Mesendoderm (in vitro differentiated cells): ENCODE results near the gene LGALS8.

Experiments
- DNase-seq: peaks from one replicate; pipeline ENCODE4 v3.0.0; 2013
- H2AK5ac ChIP-seq: 2 replicates; pipeline ENCODE4 v1.6.1; 2013; ENCODE audit warnings: low read length, inconsistent platforms
- H2BK120ac ChIP-seq: 2 replicates; pipeline ENCODE4 v1.6.1; 2013; ENCODE audit warnings: low read depth, mild to moderate bottlenecking, low read length, moderate library complexity, mixed read lengths
- H2BK15ac ChIP-seq: replicated peaks from 2 replicates; pipeline ENCODE4 v1.6.1; 2013; ENCODE audit warnings: low read depth, mild to moderate bottlenecking, moderate library complexity
- H2BK5ac ChIP-seq: 2 replicates; pipeline ENCODE4 v1.6.1; 2013; ENCODE audit warnings: low read length, inconsistent platforms
- H3K18ac ChIP-seq: 2 replicates; pipeline ENCODE4 v1.6.1; 2013; ENCODE audit warnings: mild to moderate bottlenecking, low read length, mixed read lengths
- H3K23ac ChIP-seq: one replicate; pipeline ENCODE4 v1.6.1; 2013; ENCODE audit warnings: low read length
- H3K27ac ChIP-seq: 2 replicates; pipeline ENCODE4 v1.5.1; 2013; ENCODE audit warnings: low read depth, mild to moderate bottlenecking, inconsistent platforms, low read length, moderate library complexity
- H3K27me3 ChIP-seq: 2 replicates; pipeline ENCODE4 v1.6.1; 2013; ENCODE audit warnings: low read length, control low read depth, mild to moderate bottlenecking, inconsistent platforms; ENCODE audit not compliant: insufficient read depth, poor library complexity
- H3K36me3 ChIP-seq: 2 replicates; pipeline ENCODE4 v1.6.1; 2013; ENCODE audit warnings: low read length, inconsistent platforms; ENCODE audit not compliant: control insufficient read depth, insufficient read depth
- H3K4ac ChIP-seq: one replicate; pipeline ENCODE4 v1.6.1; 2013; ENCODE audit warnings: low read depth, mild to moderate bottlenecking, low read length, moderate library complexity
- H3K4me1 ChIP-seq: 2 replicates; pipeline ENCODE4 v1.6.1; 2013; ENCODE audit warnings: low read depth, low read length, inconsistent platforms; ENCODE audit not compliant: control insufficient read depth
- H3K4me2 ChIP-seq: 2 replicates; pipeline ENCODE4 v1.6.1; 2013; ENCODE audit warnings: low read length
- H3K4me3 ChIP-seq: 2 replicates; pipeline ENCODE4 v1.5.1; 2013; ENCODE audit warnings: mild to moderate bottlenecking, low read length
- H3K56ac ChIP-seq: one replicate; pipeline ENCODE4 v1.6.1; 2013; ENCODE audit warnings: low read length
- H3K79me1 ChIP-seq: 2 replicates; pipeline ENCODE4 v1.6.1; 2013; ENCODE audit warnings: low read length, inconsistent platforms
- H3K79me2 ChIP-seq: 2 replicates; pipeline ENCODE4 v1.6.1; 2013; ENCODE audit warnings: mild to moderate bottlenecking, low read length; ENCODE audit not compliant: control insufficient read depth, insufficient read depth
- H3K9ac ChIP-seq: 2 replicates; pipeline ENCODE4 v1.6.1; 2013; ENCODE audit warnings: low read length, inconsistent platforms
- H4K5ac ChIP-seq: one replicate; pipeline ENCODE4 v1.6.1; 2013; ENCODE audit warnings: low read length
- H4K8ac ChIP-seq: one replicate; pipeline ENCODE4 v1.6.1; 2013; ENCODE audit warnings: low read depth, mild to moderate bottlenecking, control low read depth, low read length, moderate library complexity
- WGBS: extraction: QIAGEN DNeasy Blood & Tissue Kit; methylation state at CpG from one replicate; pipeline ENCODE4 v1.1.7; 2013; ENCODE audit warnings: low lambda C conversion rate, missing lambda C conversion rate; ENCODE audit not compliant: insufficient coverage; ENCODE audit errors: extremely low coverage; 5-methylcytosine and 5-hydroxymethylcytosine counted together

Gene LGALS8

DNA sequence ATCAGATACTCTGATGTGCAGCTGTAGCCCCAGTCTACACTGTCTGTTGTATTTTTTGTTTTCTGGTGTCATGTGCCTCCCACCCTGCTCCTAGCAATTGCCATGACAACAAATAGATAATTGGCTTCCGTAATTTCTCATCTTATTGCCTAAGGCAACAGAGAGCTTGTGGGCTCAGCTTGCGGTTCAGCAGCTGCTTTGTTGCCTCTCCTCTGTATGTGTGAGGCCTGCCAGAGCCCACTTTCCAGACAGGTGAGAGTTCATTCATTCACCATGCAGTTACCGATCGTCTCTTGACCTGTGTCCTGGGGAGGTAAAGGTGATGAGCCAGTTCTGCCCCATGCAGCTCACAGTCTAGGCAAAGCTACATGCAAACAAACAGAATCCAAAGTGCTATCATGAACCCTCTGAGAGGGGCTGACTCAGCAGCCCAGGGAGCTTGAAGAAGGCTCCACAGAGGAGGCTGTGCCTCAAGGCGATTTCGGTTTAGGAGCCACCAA, 11.9 kb downstream of the LGALS8 start:
- H4K8ac ChIP-seq = no peak overlapping the region
- no peaks in the 10 kb centered on the region for H3K36me3 ChIP-seq
- peak; percentile 27 for DNase-seq
- no peak overlapping the region for H3K23ac ChIP-seq
- no peak overlapping the region for H2BK15ac ChIP-seq
- H3K9ac ChIP-seq = no peak overlapping the region
- no peak overlapping the region for H3K27ac ChIP-seq
- no peaks in the 10 kb centered on the region for H3K79me1 ChIP-seq
- no peak overlapping the region for H3K18ac ChIP-seq
- H3K27me3 ChIP-seq = no peaks in the 10 kb centered on the region
- H3K4me1 ChIP-seq = no peaks in the 10 kb centered on the region
- H3K56ac ChIP-seq = no peak overlapping the region
- no CpG with 5 or more reads among the region's 6 CpGs for WGBS
- H2BK120ac ChIP-seq = no peak overlapping the region
- H2AK5ac ChIP-seq = no peak overlapping the region
- H3K79me2 ChIP-seq = no peaks in the 10 kb centered on the region
- H3K4me2 ChIP-seq = no peak overlapping the region
- no peak overlapping the region for H3K4ac ChIP-seq
- no peak overlapping the region for H4K5ac ChIP-seq
- H2BK5ac ChIP-seq = no peak overlapping the region
- no peak overlapping the region for H3K4me3 ChIP-seq

DNA sequence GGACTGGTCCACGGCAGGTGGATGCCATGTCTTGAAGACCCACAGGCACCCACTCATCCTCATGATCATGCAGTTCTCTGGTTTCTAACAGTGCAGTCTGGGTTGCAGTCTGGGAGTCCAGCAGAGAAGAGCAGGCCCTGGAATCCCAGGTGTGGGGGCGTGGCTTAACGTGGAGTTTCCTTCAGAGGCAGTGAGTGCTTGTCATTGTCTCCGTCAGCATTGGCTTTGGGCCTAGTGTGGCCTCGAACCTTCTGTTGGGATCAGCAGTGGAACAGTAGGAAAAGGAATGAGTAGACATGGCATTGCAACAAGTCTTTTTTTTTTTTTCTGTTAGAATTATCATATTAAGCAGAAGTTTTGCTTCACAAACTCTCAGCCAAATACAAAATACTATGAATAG, 12.8 kb downstream of the LGALS8 start:
- Histone ChIP-seq H3K56ac (no peak overlapping the region), H2BK120ac (no peak overlapping the region), H3K27me3 (no peaks in the 10 kb centered on the region), H3K79me2 (no peaks in the 10 kb centered on the region), H4K8ac (no peak overlapping the region), H3K4ac (no peak overlapping the region), H2AK5ac (no peak overlapping the region), H2BK15ac (no peak overlapping the region), H4K5ac (no peak overlapping the region), H3K4me3 (no peak overlapping the region), H3K23ac (no peak overlapping the region), H2BK5ac (no peak overlapping the region), H3K79me1 (no peaks in the 10 kb centered on the region), H3K4me2 (no peak overlapping the region), H3K9ac (no peak overlapping the region), H3K27ac (no peak overlapping the region), H3K4me1 (no peaks in the 10 kb centered on the region), H3K18ac (no peak overlapping the region), H3K36me3 (no peaks in the 10 kb centered on the region)
- no CpG with 5 or more reads among the region's 5 CpGs for WGBS
- no peak for DNase-seq

DNA sequence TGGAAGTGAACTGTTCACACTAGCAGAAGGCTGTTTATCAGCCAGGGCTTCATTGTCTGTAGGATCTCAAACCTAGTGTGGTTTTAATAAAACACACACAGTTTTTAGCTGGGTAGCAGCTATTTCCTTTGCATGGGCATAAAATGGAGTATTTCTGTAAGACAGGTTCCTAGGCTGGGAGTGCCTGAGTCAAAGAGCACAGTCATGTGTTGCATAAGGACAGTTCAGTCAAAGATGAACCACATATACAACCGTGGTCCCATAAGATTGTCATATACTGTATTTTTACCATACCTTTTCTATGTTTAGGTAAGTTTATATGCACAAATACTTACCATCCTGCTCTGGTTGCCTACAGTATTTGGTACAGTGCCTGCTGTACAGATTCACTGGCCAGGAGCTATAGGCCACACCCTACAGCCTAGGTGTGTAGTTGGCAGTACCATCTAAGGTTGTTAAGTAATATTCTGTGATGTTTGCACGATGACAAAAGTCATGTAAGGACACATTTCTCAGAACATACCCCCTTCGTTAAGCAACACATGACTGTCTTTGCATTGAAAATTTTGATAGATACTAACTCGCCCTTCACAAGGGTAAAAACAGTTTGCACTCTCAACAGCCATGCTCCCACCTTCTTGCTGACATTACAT, 17.2 kb downstream of the LGALS8 start:
- Histone ChIP-seq H2BK5ac (no peak overlapping the region), H3K79me1 (no peaks in the 10 kb centered on the region), H3K4me2 (no peak overlapping the region), H2BK15ac (no peak overlapping the region), H3K18ac (no peak overlapping the region), H3K4me3 (no peak overlapping the region), H3K4ac (no peak overlapping the region), H3K27ac (no peak overlapping the region), H3K56ac (no peak overlapping the region), H2AK5ac (no peak overlapping the region), H3K4me1 (no peaks in the 10 kb centered on the region), H3K23ac (no peak overlapping the region), H4K5ac (no peak overlapping the region), H4K8ac (no peak overlapping the region), H3K79me2 (no peaks in the 10 kb centered on the region), H3K9ac (no peak overlapping the region), H3K36me3 (peaks cover 2% of the 10 kb centered on the region), H2BK120ac (no peak overlapping the region), H3K27me3 (no peaks in the 10 kb centered on the region)
- no peak for DNase-seq
- no CpG with 5 or more reads among the region's 4 CpGs for WGBS

DNA sequence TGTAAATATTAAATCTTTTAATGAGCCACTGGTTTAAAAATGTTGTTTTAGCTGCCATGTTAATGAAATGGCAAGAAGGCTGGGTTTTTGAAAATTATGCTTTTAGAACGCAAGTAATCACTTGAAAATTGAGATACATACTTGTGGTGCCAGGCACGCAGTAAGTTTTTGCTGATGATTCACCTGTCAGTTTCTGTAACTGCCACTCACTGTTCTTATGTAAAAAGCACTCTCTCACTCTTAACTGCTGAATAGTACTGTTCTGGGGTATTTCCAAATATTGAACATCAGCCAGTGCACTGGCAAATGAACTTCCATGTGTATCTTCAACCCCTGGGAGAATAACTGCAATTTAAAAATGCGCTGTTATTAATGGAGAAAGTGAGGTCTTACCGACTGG, 17.9 kb downstream of the LGALS8 start:
- no peak overlapping the region for H4K8ac ChIP-seq
- no peak overlapping the region for H3K4me3 ChIP-seq
- no peak overlapping the region for H4K5ac ChIP-seq
- H2BK5ac ChIP-seq = no peak overlapping the region
- no peaks in the 10 kb centered on the region for H3K27me3 ChIP-seq
- no peak overlapping the region for H3K18ac ChIP-seq
- no peak overlapping the region for H2AK5ac ChIP-seq
- no CpG with 5 or more reads among the region's 4 CpGs for WGBS
- H3K9ac ChIP-seq = no peak overlapping the region
- no peak overlapping the region for H3K23ac ChIP-seq
- H3K27ac ChIP-seq = no peak overlapping the region
- no peak overlapping the region for H2BK15ac ChIP-seq
- no peaks in the 10 kb centered on the region for H3K79me2 ChIP-seq
- H3K56ac ChIP-seq = no peak overlapping the region
- H3K4ac ChIP-seq = no peak overlapping the region
- no peak overlapping the region for H2BK120ac ChIP-seq
- no peak overlapping the region for H3K4me2 ChIP-seq
- peaks cover 2% of the 10 kb centered on the region for H3K36me3 ChIP-seq
- H3K79me1 ChIP-seq = no peaks in the 10 kb centered on the region
- H3K4me1 ChIP-seq = no peaks in the 10 kb centered on the region
- DNase-seq = no peak

DNA sequence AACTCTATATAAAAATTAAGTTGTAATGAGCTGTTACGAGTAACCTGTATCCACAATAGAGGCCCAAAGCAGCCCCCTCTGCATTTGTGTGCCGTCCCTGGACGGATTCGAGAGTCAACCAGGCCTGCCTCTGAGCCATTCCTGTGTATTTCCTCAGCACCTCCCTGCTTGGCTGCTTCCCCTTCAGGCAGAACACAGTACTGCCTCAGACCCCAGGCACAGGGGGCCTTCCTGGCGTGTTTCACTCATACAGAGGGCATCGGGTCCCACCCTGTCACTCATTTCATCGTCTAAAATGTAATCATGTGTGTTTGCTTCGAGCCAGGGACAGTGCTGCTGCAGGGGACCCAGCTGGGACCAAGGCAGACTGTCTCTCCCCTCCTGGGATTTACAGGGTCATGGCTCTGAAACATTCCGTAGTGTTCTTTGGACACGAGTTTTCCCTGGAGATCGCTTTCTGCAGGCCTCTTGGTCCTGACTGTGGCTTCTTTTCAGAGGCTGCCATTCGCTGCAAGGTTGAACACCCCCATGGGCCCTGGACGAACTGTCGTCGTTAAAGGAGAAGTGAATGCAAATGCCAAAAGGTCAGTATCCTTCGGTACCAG, 19.4 kb downstream of the LGALS8 start:
- H3K27ac ChIP-seq = no peak overlapping the region
- no peak overlapping the region for H2BK15ac ChIP-seq
- H3K18ac ChIP-seq = no peak overlapping the region
- H3K79me2 ChIP-seq = no peaks in the 10 kb centered on the region
- H3K4ac ChIP-seq = no peak overlapping the region
- no peak overlapping the region for H2BK120ac ChIP-seq
- no peak overlapping the region for H2BK5ac ChIP-seq
- no peak overlapping the region for H2AK5ac ChIP-seq
- H3K79me1 ChIP-seq = no peaks in the 10 kb centered on the region
- H3K9ac ChIP-seq = no peak overlapping the region
- H3K36me3 ChIP-seq = peaks cover 6% of the 10 kb centered on the region
- no peak overlapping the region for H4K8ac ChIP-seq
- H3K56ac ChIP-seq = no peak overlapping the region
- H3K27me3 ChIP-seq = no peaks in the 10 kb centered on the region
- no peak overlapping the region for H3K4me3 ChIP-seq
- no peak overlapping the region for H3K23ac ChIP-seq
- WGBS = no CpG with 5 or more reads among the region's 16 CpGs
- H3K4me1 ChIP-seq = no peaks in the 10 kb centered on the region
- DNase-seq = peak; percentile 48
- no peak overlapping the region for H4K5ac ChIP-seq
- no peak overlapping the region for H3K4me2 ChIP-seq
